Central memory CD8-positive, alpha-beta T cell (primary cell): ENCODE data around the gene KIAA1217.

Experiments used
- ATAC-seq: fragments of 150-1000 bp; cut with Tn5 transposase; replicated peaks from 2 replicates; pipeline ENCODE4 v1.10.0; 2022; ENCODE audit warnings: mild to moderate bottlenecking, moderate FRiP score, moderate number of reproducible peaks; ENCODE audit not compliant: poor library complexity, severe bottlenecking; ENCODE audit errors: extremely low read depth
- DNase-seq, 2 donors: peaks; one replicate each; pipeline ENCODE4 v3.0.0; 2021; ENCODE audit warnings: low spot score in 2 of 2
- H3K27ac Mint-ChIP-seq: one replicate; pipeline ENCODE4 v1.8.0; 2022; ENCODE audit warnings: low read depth, mild to moderate bottlenecking, moderate library complexity, mixed read lengths
- H3K27me3 Mint-ChIP-seq: one replicate; pipeline ENCODE4 v1.8.0; 2022; ENCODE audit warnings: mixed read lengths
- H3K36me3 Mint-ChIP-seq: one replicate; pipeline ENCODE4 v1.8.0; 2022; ENCODE audit warnings: mild to moderate bottlenecking, moderate library complexity, mixed read lengths; ENCODE audit not compliant: insufficient read depth
- H3K4me1 Mint-ChIP-seq: one replicate; pipeline ENCODE4 v1.8.0; 2022; ENCODE audit warnings: mixed read lengths
- H3K4me3 Mint-ChIP-seq: one replicate; pipeline ENCODE4 v1.8.0; 2022; ENCODE audit warnings: mild to moderate bottlenecking, moderate library complexity, mixed read lengths
- H3K9me3 Mint-ChIP-seq: one replicate; pipeline ENCODE4 v1.8.0; 2022; ENCODE audit warnings: mixed read lengths

Gene KIAA1217

DNA sequence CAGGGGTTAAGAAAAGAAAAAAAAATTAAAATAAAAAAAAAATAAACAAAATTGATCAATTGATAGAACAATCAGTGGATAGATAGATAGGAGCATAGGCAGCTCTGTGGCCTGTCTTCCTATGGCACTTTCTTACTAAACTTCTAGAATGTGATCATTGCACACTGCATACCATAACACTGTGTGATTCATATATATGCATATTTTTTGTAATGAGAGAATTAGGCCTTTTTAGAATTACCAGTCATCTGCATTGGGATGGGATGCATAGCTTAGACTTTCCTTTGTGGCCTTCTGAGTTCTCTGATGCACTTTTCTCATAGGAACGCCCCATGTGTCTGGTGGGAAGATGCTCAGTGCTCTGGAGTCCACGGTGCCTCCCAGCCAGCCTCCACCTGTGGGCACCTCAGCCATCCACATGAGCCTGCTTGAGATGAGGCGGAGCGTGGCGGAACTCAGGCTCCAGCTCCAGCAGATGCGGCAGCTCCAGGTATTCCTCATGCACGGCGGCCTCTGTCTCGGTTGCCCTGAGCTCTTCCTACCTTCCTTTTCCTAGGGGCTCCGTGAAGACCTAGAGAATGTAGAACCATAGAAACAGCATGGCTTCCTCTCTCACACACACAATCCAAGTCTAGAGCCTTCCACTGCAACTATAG lies 292.2 kb downstream of the KIAA1217 start:
- DNase-seq (no peak), ATAC-seq (no peak)
- no peaks in the 10 kb centered on the region for H3K9me3 Mint-ChIP-seq
- H3K4me1 Mint-ChIP-seq: no peaks in the 10 kb centered on the region
- H3K27me3 Mint-ChIP-seq: peaks cover 20% of the 10 kb centered on the region
- H3K4me3 Mint-ChIP-seq: no peak overlapping the region
- no peak overlapping the region for H3K27ac Mint-ChIP-seq
- H3K36me3 Mint-ChIP-seq: no peaks in the 10 kb centered on the region

DNA sequence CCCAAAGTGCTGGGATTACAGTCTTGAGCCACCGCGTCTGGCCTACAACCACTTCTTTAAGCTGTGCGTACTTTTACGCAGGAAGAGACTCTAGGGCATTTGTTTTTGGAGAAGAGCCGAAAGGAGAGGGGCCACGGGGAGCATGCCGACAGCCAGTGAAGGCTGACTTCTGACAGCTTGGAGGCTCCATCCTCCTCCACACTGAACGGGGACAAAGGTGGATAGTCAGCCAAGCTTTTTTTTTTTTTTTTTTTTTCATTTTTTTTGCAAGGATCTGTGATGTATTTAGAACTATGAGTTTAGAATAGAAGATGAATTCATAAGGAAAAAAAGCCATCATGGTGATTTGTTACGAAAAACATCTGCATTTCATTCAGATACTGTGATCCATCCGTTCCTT lies 293.1 kb downstream of the KIAA1217 start:
- DNase-seq (no peak), ATAC-seq (no peak)
- no peak overlapping the region for H3K4me3 Mint-ChIP-seq
- H3K4me1 Mint-ChIP-seq: no peaks in the 10 kb centered on the region
- peaks cover 25% of the 10 kb centered on the region for H3K27me3 Mint-ChIP-seq
- peaks cover 6% of the 10 kb centered on the region for H3K9me3 Mint-ChIP-seq
- H3K27ac Mint-ChIP-seq: no peak overlapping the region
- H3K36me3 Mint-ChIP-seq: no peaks in the 10 kb centered on the region

DNA sequence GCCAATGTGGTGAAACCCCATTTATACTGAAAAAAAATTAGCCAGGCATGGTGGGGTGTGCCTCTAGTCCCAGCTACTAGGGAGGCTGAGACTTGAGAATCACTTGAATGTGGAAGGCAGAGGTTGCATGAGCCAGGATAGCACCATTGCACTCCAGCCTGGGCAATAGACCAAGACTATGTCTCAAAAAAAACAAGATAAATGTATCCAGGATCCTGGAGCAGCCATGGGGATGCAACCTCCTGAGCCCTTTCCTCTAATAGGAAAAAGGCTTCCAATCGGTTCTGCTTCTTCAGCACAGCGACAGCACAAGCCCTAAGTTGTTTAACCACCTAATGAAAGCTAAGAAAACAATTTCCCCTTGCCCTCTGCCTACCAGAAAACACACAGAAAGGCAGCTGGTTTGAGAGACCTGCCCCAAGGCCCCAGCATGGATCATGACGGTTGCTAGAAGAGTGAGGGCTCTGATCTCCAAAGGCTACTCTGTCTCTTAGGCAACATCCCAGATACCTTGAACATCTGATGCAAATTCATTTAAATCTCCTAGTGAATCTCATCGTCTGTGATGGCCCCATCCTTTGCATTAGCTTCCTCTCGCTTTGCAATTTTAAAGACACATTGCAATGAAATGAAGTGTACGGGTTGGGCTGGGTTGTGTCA lies 294.0 kb downstream of the KIAA1217 start:
- ATAC-seq (no peak), DNase-seq (no peak)
- Mint-ChIP-seq H3K27me3 (peaks cover 25% of the 10 kb centered on the region), H3K4me3 (no peak overlapping the region), H3K9me3 (peaks cover 6% of the 10 kb centered on the region), H3K36me3 (no peaks in the 10 kb centered on the region), H3K27ac (no peak overlapping the region), H3K4me1 (no peaks in the 10 kb centered on the region)

DNA sequence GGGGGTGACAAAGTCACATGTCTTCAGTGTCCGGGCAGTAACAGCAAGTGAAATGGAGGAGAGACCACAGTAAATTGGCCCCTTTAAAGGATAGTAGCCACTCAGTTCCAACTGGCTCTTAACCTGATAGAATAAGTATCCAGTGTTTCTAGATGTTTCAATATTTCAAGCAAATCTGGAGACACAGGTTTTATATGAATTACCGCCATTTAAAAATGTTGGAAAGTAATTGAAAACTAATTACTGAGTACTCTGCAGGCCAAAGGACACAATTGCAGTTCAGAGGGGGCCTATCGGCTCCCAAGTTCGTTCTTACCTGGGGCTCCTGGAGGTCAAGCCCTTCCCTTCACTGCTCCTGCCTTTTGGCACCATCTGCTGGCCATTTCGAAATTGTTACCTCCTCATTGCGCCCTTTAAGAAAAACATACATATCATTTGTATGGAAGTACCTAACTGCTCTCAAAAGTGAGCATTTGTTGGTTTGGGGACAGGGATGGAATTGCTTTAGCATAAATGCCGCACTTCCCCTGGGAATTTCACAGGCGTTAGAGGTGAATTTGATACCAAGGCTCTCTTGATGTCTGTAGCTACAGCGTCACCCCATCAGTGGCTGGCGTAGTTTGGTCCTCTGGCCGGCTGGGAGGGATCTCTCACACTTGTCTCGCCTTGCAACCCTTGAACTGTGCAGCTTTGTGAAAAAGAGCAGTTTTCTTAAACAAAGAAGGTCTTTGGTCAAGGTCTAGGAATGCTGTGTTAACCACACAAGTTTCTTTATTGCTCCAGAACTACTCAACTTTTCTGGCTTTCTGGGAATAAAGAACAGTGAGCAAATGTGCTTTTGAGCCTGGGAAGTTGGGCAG lies 294.8 kb downstream of the KIAA1217 start:
- no peaks in the 10 kb centered on the region for H3K36me3 Mint-ChIP-seq
- peaks cover 6% of the 10 kb centered on the region for H3K9me3 Mint-ChIP-seq
- H3K27ac Mint-ChIP-seq: no peak overlapping the region
- H3K4me1 Mint-ChIP-seq: no peaks in the 10 kb centered on the region
- peaks cover 25% of the 10 kb centered on the region for H3K27me3 Mint-ChIP-seq
- H3K4me3 Mint-ChIP-seq: no peak overlapping the region
- DNase-seq (no peak), ATAC-seq (no peak)

DNA sequence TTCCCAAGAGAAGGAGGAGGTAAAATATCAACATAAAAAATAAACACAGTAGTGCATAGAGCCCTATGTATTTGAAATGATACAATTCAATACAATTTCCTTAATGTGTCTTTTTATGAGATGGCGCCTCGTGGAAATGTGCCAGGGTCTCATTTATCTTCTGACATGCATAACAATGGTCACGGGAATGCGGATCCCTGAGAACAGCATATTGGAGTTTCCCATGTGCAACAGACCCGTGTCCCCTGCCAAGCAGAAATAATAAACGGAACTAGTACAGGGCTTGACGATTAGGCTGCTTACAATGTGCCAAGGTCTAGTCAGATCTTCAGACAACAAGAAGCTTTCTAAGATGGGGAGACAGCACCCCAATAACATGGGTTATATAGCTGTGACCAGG lies 296.8 kb downstream of the KIAA1217 start:
- Mint-ChIP-seq H3K27ac (no peak overlapping the region), H3K4me1 (no peaks in the 10 kb centered on the region), H3K9me3 (peaks cover 6% of the 10 kb centered on the region), H3K27me3 (peaks cover 37% of the 10 kb centered on the region), H3K36me3 (no peaks in the 10 kb centered on the region), H3K4me3 (no peak overlapping the region)
- DNase-seq (no peak), ATAC-seq (no peak)

DNA sequence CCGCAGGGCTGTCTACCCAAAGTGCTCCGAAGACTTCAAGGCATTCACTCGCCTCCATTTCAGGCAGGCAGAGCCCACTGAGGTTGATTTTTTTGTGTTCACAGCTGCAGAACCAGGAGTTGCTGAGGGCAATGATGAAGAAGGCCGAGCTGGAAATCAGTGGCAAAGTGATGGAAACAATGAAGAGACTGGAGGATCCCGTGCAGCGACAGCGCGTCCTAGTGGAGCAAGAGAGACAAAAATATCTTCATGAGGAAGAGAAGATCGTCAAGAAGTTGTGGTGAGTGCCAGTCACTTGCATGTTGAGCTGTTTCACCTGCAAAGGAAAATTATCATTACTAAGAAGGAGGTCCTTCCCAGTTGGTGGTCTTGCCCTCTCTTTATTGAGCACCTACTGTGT lies 304.2 kb downstream of the KIAA1217 start:
- no peak for DNase-seq

DNA sequence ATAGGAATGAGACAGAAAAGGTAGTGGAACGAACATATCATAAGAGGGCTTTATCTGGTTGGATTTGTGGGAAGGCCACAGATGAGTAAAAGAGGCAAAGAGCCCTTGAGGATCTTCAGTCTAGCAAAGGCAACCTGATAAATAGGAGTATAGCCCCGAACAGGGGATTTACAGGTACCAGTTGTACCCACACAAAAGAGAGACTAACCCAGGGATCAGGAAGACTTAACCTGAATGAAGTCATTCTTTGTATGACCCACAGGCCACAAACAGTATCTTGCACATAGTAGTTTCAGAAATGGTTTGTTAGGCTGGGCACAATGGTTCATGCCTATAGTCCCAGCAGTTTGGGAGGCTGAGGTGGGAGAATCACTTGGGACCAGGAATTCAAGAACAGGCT lies 306.5 kb downstream of the KIAA1217 start:
- DNase-seq (no peak), ATAC-seq (no peak)
- Mint-ChIP-seq H3K27ac (no peak overlapping the region), H3K4me3 (no peak overlapping the region), H3K4me1 (peaks cover 12% of the 10 kb centered on the region), H3K9me3 (no peaks in the 10 kb centered on the region), H3K27me3 (peaks cover 19% of the 10 kb centered on the region), H3K36me3 (no peaks in the 10 kb centered on the region)

More for the DNA sequence above, 304.2 kb downstream of the KIAA1217 start:
- H3K27me3 Mint-ChIP-seq: peaks cover 12% of the 10 kb centered on the region
- H3K27ac Mint-ChIP-seq: no peak overlapping the region
- H3K4me3 Mint-ChIP-seq: no peak overlapping the region
- no peaks in the 10 kb centered on the region for H3K9me3 Mint-ChIP-seq
- no peak for ATAC-seq
- H3K36me3 Mint-ChIP-seq: no peaks in the 10 kb centered on the region
- no peaks in the 10 kb centered on the region for H3K4me1 Mint-ChIP-seq

DNA sequence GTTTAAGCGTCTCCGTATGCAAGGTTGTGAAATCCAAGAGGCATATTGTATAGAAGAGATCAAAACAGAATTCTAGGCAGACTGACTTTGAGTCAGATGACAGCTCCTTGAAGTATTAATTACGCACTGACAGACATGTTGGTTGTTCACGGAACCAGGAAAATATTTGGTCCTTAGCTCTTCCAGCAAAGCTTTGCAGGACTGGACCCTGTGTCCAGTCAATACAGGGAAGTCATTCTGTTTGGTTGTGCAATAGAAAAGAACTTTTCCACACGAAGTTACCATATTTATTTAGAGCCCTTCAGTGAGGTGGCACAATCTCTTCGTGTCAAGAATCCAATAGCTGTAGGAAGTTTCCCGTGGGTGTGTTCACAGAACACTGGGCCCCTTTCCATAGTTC lies 309.5 kb downstream of the KIAA1217 start:
- ATAC-seq (no peak), DNase-seq (no peak)
- Mint-ChIP-seq H3K4me3 (no peak overlapping the region), H3K4me1 (peaks cover 12% of the 10 kb centered on the region), H3K9me3 (no peaks in the 10 kb centered on the region), H3K27me3 (peaks cover 27% of the 10 kb centered on the region), H3K27ac (no peak overlapping the region), H3K36me3 (no peaks in the 10 kb centered on the region)

DNA sequence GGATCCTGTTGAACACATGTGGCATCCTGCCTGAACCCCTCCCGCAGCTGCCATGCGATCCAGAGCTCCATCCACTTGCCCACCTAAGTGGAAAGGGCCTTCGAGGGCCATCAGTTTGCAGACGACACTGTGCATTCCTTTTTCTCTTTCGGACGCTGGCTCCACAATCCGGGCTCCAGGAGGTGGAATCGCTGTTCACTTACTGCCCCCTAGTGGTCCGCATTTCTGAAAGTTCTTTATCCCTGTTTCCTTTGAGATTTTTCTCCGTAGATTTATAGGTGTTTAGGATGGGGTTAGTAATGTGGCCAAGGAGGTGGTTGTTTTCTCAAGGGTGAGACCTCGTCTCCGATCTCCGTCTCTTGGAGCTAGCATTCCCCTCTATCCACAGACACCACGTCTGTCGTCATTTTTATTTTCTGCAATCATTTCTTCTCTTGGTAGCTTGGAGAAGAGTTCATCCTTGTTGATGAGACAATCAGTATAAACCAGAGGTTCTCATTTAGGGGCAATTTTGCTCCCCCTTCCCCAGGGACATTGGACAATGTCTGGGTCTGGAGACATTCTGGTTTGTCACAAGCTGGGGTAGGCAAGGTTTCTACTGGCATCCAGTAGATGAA lies 310.2 kb downstream of the KIAA1217 start:
- H3K4me3 Mint-ChIP-seq: peak overlapping the region; percentile 57

DNA sequence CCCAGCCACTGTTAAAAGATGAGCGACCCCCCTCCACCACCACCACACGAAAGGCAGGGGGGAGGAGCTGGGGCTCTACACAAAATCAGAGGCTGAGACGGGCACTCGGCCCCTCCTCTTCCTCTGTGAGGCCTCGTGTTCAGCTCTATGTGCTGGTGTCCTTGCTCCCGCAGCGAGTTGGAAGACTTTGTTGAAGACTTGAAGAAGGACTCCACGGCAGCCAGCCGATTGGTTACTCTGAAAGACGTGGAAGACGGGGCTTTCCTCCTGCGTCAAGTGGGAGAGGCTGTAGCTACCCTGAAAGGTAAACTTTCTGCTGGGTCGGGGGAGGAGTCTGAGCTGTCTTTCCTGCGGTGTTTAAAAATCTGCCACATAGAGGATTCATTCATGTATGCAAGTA lies 311.0 kb downstream of the KIAA1217 start:
- DNase-seq: peak in 1 of 2 donors; percentile 12
- no peak for ATAC-seq
- Mint-ChIP-seq H3K27ac (no peak overlapping the region), H3K9me3 (no peaks in the 10 kb centered on the region), H3K36me3 (no peaks in the 10 kb centered on the region), H3K4me1 (peaks cover 12% of the 10 kb centered on the region), H3K27me3 (peaks cover 30% of the 10 kb centered on the region), H3K4me3 (peak overlapping the region; percentile 57)

More for the DNA sequence above, 310.2 kb downstream of the KIAA1217 start:
- ATAC-seq (no peak), DNase-seq (no peak)
- H3K27me3 Mint-ChIP-seq: peaks cover 30% of the 10 kb centered on the region
- peaks cover 12% of the 10 kb centered on the region for H3K4me1 Mint-ChIP-seq
- H3K27ac Mint-ChIP-seq: no peak overlapping the region
- no peaks in the 10 kb centered on the region for H3K9me3 Mint-ChIP-seq
- H3K36me3 Mint-ChIP-seq: no peaks in the 10 kb centered on the region

DNA sequence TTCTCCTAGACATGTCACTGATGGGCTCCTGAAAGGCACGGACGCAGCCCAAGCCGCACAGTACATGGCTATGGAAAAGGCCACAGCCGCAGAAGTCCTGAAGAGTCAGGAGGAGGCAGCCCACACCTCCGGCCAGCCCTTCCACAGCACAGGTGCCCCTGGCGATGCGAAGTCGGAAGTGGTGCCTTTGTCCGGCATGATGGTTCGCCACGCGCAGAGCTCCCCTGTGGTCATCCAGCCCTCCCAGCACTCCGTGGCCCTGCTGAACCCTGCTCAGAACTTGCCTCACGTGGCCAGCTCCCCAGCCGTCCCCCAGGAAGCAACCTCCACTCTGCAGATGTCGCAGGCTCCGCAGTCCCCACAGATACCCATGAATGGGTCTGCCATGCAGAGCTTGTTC lies 315.4 kb downstream of the KIAA1217 start:
- Mint-ChIP-seq H3K4me1 (peaks cover 8% of the 10 kb centered on the region), H3K9me3 (no peaks in the 10 kb centered on the region), H3K4me3 (no peak overlapping the region), H3K27ac (no peak overlapping the region), H3K27me3 (peaks cover 28% of the 10 kb centered on the region), H3K36me3 (no peaks in the 10 kb centered on the region)
- DNase-seq: no peak
- no peak for ATAC-seq

DNA sequence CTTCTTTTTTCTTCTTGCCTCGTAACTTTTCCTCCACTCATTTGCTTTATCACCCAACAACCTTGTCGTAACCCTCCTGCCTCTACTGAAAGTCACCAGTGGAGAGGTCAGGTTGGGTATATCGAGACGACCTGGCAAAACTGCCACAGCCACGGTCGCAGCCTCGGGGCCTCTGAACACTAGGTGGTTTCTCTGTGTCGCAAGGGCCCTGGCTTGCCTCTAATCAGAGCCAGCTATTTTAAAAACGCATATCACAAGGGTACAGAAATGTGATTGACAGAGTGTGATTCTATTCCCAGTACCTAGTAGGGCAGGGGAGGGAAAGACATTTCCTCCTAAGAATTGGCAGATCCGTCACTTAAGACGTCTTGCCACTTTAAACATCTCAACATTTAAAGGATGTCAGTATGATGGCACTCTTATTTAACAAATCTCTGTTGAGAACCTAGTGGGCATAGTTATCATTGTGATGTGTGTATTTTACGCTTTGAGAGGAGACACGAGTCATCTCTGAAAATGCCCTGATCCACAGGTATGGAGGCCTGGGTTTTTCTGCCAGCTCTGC lies 317.2 kb downstream of the KIAA1217 start:
- ATAC-seq: no peak
- H3K27me3 Mint-ChIP-seq: peaks cover 36% of the 10 kb centered on the region
- DNase-seq: no peak
- no peaks in the 10 kb centered on the region for H3K9me3 Mint-ChIP-seq
- no peak overlapping the region for H3K4me3 Mint-ChIP-seq
- H3K27ac Mint-ChIP-seq: no peak overlapping the region
- H3K36me3 Mint-ChIP-seq: no peaks in the 10 kb centered on the region
- no peaks in the 10 kb centered on the region for H3K4me1 Mint-ChIP-seq
